Activated CD8-positive, alpha-beta memory T cell treated with anti-CD3 and anti-CD28 coated beads for 24 hours (primary cell): ENCODE data around the gene TANK.
"Not testable (repeated sequence)": the region's sequence is repeated elsewhere in the genome, so short reads cannot be mapped to it uniquely, and the experiment has no call there.

Experiments
- DNase-seq: peaks from one replicate; pipeline ENCODE4 v3.0.0-alpha.2; 2020

Gene TANK

DNA sequence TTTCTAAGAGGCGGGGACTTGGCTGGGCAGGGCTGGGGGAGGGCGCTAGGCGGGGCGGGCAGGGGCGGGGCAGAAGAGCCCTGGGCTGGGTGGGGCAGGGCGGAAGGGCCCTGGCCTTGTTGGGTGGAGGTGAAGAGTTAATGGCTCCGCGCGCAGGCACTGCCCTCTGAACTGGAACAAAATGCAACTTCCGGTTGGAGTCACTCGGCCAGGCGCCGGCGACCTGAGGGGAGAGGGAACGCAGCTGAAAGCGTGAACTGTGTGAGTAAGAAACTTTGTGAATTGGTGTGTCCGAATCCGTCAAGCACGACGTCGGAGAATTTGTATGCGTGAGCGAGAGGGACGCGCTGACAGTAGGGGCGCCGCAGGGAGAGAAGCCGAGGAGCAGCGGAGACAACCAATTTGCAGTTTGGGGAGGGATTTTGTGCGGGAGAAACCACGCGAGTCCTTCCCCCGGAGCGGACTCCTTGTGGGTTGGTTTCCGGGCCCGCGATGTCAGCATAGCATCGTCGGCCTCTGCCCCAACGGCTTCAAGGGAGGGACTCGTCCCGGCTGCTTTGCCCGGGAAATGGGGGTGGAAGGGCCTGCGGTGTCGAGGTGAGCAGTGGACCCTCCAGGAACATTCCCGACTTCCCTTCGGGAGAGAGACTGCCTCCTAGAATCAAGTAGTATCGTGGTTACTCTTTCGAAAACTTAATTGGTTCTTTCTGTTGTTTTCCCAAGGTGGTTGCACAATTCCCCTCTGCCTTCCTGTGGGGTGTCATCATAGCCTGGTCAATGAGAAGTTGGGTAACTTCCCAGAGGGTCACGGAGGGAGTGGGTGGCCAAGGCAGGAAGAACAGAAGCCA lies at the start of gene TANK:
Gene TANK (plus strand): TSS at position 203 of the 848 bp plus-strand sequence. CDS start 19,235 bp downstream, outside the sequence.
- peak; percentile 94 for DNase-seq

GRCh38 chr2:161111531-161111930 lies 48.7 kb upstream of the TANK start:
- DNase-seq: no peak

GRCh38 chr2:161112908-161113307 lies 47.3 kb upstream of the TANK start:
- DNase-seq: no peak

DNA sequence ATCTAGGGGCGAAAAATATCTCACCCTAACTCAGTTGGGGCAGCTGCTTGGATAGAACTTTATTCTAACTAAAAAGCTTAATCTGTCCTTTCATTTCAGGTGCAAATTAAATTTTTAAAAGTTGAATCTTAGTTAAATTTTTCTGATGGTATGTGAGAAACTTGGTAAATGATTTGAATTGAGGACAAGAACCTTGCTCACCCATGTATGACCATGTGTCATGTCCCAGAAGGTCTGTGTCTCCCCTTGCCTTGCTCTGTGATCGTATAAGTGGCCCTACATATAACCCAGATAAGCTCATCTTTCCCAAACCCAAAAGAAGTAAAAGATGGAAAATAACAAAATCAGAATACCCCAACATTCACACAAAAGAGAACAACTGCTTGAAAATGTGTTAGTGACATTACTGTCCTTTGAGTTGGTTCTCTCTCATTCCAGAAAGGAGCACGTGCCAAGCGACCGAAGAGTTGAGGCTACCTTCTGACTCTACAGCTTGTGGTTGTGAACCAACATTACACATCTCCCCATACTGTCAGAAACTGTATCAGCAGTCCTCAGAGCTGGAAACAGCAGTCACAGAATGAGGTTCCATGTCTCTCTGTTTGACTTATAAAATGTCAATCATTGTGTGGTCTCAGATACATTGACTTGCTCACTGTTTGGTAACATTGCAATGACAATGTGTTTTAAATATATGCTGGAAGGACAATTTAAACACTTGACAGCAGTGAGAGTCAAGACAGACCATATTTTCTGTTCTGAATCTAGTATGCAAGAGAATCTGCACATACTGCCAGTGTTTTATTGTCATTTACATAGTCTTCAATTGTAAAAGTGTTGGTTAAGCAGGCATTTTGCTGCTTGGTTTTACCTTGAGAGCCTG lies 46.3 kb upstream of the TANK start:
- DNase-seq: no peak

DNA sequence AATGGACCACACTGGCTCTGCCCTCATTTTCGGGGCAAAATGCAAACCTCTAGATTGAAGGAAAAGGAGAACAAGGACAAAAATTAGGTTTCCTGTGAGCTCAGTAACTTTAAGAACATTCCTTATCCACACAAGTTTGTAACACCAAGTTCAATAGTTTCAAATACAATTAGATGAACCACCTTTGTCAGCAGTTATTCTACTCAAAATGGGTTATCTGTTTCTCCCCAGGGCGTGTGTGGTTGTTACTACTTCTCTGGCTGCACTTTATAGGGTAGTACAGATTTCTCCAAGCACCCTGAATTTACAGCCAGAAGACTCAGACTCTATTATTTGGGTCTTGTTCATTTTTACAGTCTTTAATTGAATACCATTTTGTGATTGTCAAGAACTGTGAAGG lies 45.0 kb upstream of the TANK start:
- DNase-seq: no peak

- DNase-seq: no peak
These were observed 44.4 kb upstream of the TANK start for GRCh38 chr2:161115605-161116380.

GRCh38 chr2:161116509-161116908 lies 43.7 kb upstream of the TANK start:
- no peak for DNase-seq

DNA sequence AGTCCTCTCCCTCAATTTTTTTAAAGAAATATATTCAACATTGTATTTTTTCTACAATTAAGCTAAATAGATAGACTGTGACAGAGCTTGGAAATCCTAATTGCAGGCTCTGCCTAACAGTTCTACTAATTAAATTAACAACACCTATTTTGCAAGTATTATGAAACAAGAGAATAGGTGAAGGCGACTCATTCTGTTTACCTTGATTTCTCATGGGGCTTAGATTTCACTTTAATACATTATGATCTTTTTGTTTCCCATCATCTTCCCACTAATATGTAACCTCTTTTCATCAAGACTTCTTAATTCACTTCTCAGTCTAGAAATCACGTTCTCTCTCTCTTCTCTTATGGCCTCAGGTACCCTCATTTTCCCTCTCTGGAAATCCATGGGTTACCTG lies 42.7 kb upstream of the TANK start:
- DNase-seq: no peak

DNA sequence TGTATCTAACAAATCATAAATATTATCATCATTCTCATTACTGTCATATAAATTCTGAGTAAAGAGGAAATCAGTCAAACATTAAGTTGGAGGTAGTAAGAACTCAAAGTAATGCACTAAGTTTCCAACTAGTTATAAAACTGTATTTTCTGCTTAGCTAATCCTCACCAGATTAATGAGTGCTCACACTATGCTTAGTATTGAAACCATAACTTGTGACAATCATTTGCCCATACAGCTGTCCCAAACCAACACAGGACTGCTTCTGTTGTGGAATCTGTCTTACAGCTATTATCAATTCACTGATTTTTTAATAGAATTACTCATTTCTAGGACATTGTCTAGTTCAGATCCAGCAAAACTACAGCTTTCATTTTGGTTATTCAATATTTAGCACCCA lies 41.5 kb upstream of the TANK start:
- no peak for DNase-seq

DNA sequence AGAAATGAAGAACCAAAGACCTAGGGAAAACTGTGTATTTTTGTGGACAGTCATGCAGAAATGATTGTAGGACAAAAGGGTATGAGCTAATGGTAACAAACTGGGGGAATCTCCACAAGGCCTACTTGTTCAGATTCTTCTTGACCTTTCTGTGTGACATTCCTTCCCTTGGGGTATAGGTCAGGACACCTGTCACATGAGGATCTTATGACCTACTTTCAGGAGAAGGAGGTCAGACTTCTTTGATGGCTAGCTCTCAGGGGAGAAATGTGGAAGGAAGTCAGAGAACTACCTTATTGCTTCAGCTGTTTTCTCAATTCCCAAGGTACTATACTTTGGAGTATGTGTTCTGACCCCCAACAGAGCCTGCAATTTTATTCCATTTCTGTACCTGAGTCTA lies 40.7 kb upstream of the TANK start:
- DNase-seq: no peak

- no peak for DNase-seq
These were observed 39.5 kb upstream of the TANK start for GRCh38 chr2:161120775-161121174.

DNA sequence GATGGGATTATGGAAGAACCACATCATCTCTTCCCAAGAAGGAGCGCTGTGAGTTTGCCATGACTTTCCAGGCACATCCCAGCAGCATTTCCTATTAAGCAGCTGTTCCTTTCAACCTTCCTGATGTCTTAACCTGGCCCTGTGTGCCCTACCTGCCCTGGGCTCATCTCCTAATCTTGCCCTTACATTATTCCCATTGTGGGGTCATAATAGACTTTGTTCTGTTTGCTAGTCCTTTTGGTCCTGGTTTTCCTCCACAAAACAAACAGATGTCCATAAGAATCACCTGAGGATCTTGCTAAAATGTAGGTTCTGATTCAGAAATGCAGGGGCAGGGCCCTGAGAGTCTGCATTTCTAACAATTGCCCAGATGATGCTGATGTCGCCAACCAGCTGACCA lies 38.6 kb upstream of the TANK start:
- DNase-seq: no peak

DNA sequence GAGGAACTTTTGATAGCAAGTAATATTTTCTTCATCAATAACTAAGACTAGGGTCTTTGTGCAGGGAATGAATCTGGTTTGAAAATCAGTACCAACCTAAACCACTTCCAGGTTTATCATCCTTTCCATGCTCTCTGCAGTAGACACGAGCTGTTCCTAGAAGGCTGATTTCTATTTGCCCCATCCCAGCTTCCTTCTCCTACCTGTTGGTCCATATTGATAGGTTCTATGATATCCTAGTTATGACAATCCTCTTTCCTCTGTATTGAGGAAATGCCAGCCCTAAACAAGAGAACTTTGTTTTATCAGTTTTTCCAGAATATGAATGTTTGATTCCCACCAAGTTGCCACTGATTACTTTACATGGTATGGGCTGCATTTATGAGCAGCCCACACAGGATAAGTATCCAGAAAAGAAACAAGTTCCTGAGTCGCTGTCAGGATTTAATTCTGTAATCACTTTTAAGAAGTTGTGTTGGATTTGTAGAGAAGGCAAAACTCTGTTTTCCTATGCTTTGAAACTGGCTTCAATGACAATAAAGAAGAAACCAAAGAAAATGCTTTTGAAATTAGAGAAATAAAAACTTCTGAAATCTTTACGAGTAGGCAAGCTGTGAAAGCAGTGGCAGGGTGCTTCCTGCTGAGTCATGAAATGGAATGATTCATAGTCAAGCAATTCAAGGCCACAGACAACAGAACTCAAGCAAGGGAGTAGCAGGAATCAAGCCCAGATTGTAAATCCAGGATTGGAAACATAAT lies 37.3 kb upstream of the TANK start:
- DNase-seq: no peak

GRCh38 chr2:161123531-161124030 lies 36.6 kb upstream of the TANK start:
- no peak for DNase-seq

- no peak for DNase-seq
These were observed 36.0 kb upstream of the TANK start for GRCh38 chr2:161124201-161124600.

DNA sequence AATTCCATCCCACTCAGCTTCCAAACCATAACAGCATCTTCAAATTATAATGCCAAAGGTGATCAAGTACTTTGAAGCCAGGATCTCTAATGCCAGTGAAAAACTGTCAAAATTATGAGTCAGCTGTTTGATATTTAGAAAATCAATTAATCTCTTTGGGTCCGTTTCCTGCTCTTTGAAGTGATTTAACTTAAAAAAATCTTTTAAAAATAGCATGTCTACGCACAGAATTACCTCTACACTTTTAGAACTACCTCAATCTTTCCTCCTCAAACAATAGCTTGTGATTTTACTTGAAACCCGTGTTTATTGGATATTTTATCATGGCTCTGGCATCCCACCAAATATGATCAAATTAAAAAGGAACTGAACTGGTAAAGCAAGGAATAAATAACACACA lies 31.3 kb upstream of the TANK start:
- DNase-seq: no peak

- DNase-seq: no peak
These were observed 29.9 kb upstream of the TANK start for GRCh38 chr2:161130354-161130753.

- no peak for DNase-seq
These were observed 29.1 kb upstream of the TANK start for GRCh38 chr2:161131074-161131680.

- no peak for DNase-seq
These were observed 28.4 kb upstream of the TANK start for GRCh38 chr2:161131804-161132203.

DNA sequence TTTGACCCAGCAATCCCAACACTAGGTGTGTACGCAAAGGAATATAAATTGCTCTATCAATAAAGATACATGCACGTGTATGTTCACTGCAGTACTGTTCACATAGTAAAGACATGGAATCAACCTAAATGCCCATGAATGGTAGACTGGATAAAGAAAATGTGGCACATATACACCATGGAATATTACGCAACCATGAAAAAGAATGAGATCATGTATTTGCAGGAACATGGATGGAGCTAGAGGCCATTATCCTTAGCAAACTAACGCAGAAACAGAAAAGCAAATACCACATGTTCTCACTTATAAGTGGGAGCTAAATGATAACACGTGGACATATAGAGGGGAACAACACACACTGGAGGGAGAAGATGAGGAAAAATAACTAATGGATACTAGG lies 27.8 kb upstream of the TANK start:
- DNase-seq: not testable (repeated sequence)

DNA sequence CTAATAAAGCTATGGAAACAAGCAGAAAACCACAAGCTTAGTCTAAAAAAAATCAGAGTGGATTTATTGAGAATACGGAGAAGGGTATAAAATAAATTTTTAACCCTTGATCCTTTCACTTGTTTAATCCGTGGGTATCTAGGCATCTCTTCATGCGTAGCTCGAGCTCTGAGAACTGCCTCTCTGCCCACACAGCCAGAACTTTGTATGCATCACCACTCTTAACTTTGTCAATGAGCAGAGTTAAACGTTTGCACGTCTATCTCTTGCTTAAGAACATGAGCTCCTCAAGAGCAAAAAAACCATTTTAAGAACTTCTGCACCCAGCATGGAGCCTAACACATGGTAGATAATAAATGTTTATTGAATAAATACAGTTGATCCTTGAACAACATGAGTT lies 26.9 kb upstream of the TANK start:
- DNase-seq: no peak
